RPMI7951 (cell line): ENCODE results near the gene CPTP. TPM values are rescaled to one million over a fixed set of nuclear protein-coding genes. Genes with fewer than 3 reads are reported as not detected.

Experiments used
- DNase-seq: peaks from one replicate; pipeline ENCODE4 v3.0.0-alpha.2; 2012; ENCODE audit warnings: low read depth
- total RNA-seq: library from RNA; depleted of rRNA; stranded (reverse); fragments of >200 nt; shearing (Covaris generic); gene quantifications from 2 replicates; pipeline ENCODE4 v1.2.3, GENCODE V29; 2014

Gene CPTP
- total RNA-seq, 1 experiment from 2014 or later: 18.7 TPM

GRCh38 chr1:1292442-1292779 lies 32.2 kb upstream of the CPTP start:
- DNase-seq: no peak

- DNase-seq: no peak
These were observed 31.8 kb upstream of the CPTP start for GRCh38 chr1:1292851-1293250.

- DNase-seq: no peak
These were observed 31.0 kb upstream of the CPTP start for GRCh38 chr1:1293263-1294249.

- DNase-seq: no peak
These were observed 30.2 kb upstream of the CPTP start for GRCh38 chr1:1294250-1294890.

GRCh38 chr1:1295154-1295923 lies 29.3 kb upstream of the CPTP start:
- DNase-seq: no peak

GRCh38 chr1:1296070-1297061 lies 28.2 kb upstream of the CPTP start:
- no peak for DNase-seq

GRCh38 chr1:1297802-1298424 lies 26.7 kb upstream of the CPTP start:
- no peak for DNase-seq

- peak; percentile 40 for DNase-seq
These were observed 25.5 kb upstream of the CPTP start for GRCh38 chr1:1298861-1299685.

GRCh38 chr1:1299686-1300351 lies 24.8 kb upstream of the CPTP start:
- no peak for DNase-seq

- no peak for DNase-seq
These were observed 24.3 kb upstream of the CPTP start for GRCh38 chr1:1300352-1300739.

- DNase-seq: no peak
These were observed 22.6 kb upstream of the CPTP start for GRCh38 chr1:1302006-1302430.

- no peak for DNase-seq
These were observed 21.6 kb upstream of the CPTP start for GRCh38 chr1:1302951-1303509.

- no peak for DNase-seq
These were observed 20.9 kb upstream of the CPTP start for GRCh38 chr1:1303736-1304135.

GRCh38 chr1:1304331-1305299 lies 20.0 kb upstream of the CPTP start:
- peak; percentile 83 for DNase-seq

GRCh38 chr1:1305300-1306069 lies 19.1 kb upstream of the CPTP start:
- DNase-seq: peak; percentile 85

GRCh38 chr1:1306070-1306660 lies 18.4 kb upstream of the CPTP start:
- DNase-seq: no peak
